RPMI8226 (cell line): ENCODE data around the gene RBMS2.
"Not testable (repeated sequence)": the region's sequence is repeated elsewhere in the genome, so short reads cannot be mapped to it uniquely, and the experiment has no call there.

Experiments used
- DNase-seq: peaks from one replicate; pipeline ENCODE4 v3.0.0-alpha.2; 2015

The RBMS2 gene, protein sequence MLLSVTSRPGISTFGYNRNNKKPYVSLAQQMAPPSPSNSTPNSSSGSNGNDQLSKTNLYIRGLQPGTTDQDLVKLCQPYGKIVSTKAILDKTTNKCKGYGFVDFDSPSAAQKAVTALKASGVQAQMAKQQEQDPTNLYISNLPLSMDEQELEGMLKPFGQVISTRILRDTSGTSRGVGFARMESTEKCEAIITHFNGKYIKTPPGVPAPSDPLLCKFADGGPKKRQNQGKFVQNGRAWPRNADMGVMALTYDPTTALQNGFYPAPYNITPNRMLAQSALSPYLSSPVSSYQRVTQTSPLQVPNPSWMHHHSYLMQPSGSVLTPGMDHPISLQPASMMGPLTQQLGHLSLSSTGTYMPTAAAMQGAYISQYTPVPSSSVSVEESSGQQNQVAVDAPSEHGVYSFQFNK

GRCh38 chr12:56521590-56522371 is at the start of gene RBMS2:
RBMS2 (plus strand) TSS chr12:56521820; CDS start chr12:56522024, 204 bp downstream.
- peak; percentile 42 for DNase-seq

DNA sequence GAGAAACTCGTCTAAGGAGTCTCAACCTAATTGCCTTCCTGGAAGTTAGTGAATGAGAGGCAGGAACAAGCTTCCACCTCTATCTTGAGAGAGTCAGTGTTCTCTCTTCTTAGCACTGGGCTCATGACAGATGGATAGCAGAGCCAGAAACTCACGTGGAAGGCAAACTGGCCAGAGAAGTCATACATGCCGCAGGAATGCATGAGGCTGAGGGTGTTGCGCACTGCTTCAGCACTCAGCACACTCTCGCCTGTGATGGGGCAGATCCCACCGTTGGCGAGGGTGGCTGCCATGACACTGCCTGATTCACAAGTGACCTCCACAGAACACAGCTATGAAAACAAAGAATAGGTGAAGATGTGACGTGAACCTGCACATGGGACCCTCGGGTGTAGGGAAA is 47.2 kb upstream of the RBMS2 start:
- DNase-seq = no peak

DNA sequence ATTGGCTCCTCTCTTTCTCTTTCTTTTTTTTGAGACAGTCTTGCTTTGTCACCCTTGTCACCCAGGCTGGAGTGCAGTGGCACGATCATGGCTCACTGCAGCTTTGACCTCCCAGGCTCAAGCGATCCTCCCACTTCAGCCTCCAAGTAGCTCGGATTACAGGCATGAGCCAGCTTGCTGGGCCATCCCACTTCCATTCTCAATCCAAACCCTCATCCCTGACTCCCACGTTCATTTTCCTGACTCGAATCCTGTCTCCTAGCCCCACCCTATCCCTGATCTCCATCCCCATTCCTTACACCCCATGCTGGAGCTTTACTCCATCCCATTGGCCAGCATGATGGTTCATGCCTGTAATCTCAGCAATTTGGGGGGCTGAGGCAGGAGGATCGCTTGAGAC is 45.5 kb upstream of the RBMS2 start:
- DNase-seq = no peak

GRCh38 chr12:56476972-56477432 is 44.6 kb upstream of the RBMS2 start:
- no peak for DNase-seq

DNA sequence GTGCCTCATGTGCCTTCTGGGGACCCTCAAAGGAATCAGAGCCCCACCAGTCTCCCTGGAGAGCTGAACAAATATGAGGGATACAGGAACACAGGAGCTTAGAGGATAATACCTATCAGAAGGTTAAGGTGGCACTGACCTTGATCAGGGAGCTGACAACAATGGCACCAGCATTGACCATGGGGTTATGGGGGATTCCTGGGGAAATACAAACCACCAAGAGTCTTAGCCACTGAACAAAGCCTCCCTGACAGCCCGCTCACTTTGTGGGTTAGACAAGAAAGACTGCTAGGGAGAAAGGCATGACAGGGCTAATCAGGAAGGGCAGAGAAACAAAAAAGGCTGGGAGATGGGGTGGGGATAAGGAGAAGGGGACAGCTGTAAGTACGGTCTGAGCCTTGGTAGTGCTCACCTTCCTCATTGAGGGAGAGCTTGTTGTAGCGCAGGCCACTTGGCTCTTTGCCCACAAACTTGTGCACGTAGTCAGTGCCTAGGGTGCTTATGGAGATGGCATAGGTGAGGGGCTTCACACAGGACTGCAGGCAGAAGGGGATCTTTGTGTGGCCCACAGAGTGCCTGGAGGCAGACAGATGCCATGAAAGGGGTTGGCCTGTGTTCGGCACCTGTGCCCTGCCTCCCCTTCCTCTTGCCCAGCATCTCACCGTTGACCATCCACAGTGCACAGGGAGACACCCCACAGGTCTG is 43.9 kb upstream of the RBMS2 start:
- DNase-seq = no peak

DNA sequence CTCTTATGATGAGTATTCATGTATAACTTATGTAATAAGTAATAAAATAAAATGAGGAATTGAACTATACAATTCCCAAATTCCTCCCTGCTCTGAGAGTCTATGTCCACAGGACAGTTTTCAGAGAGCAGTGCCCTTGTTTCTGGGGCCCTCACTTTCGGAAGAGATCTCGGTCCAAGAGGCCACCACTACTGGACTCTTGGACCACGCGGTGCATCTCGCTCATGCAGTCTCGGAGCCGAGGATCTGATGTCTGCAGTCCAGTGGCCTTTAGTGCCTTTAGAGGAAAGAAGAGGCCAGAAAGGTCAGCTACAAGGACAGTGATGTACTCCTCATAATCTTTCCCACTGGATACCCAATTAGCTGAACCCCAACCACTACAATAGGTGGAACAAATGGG is 42.0 kb upstream of the RBMS2 start:
- DNase-seq = no peak

DNA sequence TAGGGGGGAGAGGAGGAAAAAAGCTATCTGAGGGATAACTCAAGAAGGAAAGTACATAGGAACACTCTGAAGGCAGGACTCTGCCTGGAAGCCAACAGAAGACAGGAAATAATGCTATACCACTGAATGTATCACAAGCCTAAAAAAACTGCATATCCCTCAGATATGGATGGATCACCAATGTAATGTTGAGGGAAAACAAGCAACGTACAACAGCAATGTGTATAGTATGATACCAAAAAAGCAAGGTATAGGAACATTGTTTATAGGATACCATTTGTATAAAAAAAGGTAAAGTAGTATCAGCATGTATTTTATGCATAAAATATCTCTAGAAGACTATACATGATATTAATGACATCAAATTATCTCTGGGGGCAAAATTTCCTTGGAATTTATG is 37.1 kb upstream of the RBMS2 start:
- no peak for DNase-seq

DNA sequence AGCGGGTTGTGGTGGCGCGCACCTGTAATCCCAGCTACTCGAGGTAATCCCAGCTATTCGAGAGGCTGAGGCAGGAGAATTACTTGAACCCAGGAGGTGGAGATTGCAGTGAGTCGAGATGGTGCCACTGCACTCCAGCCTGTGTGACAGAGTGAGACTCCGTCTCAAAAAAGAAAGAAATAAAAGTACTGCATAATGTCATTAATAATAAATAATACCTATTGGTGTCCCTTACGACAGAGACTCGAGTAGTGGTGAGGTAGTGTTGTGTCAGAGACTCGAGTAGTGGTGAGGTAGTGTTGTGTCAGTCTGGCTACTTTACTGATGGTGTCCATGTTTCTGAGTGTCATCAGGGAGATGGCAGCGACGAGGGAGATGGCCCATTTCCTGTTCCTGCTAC is 34.9 kb upstream of the RBMS2 start:
- DNase-seq = no peak

GRCh38 chr12:56487448-56488040 is 34.1 kb upstream of the RBMS2 start:
- peak; percentile 72 for DNase-seq

DNA sequence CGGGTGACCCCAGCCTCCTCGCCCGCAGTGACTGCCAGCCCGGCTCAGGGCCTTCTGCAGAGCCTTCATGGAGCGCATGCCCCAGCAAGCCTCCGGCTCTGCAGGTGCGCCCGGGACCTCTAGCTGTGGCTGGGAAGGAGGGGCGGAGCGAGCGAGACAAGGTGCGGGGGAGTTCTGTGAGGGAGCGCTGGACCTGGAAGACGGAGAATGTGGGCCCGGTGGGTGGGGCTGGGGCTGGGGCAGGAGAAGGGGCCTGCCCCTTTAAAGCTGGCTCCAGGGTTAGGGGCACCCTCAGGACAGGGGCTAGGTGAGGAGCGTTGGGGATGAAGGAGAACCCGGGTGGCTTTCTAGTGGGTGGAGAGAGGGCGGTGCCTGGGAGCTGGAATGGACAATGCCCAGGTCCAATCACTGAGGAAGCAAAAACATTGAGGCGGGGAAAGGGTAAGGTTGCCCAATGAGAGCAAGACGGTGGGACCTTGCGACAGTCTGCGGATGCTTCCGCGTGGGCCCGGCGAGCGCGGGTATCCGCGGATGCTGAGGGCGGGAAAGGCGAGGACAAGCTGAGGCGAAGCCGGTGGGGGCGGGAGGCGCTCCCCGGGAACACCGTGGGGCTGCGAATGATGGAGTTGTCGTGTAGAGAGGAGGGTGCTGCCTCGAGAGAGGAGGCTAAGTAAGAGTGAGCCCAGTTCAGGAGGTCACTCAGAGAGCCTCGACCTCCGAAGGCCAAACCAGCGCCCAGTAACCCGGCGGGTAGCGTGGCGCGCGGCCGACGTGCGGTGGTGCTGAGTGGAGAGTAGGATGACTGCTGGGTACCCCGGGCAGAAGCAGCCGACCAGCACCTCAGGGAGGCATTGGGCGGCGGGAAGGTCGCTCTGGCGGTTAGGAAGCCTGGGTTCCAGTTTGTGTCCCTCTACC is 33.3 kb upstream of the RBMS2 start, which contains the start of gene GLS2:
Gene GLS2 (minus strand): TSS at position 121 of the 915 bp plus-strand sequence. CDS start 43 bp downstream, at position 78.
- peak; percentile 86 for DNase-seq

- DNase-seq = no peak
Measured at GRCh38 chr12:56490360-56490759, 31.3 kb upstream of the RBMS2 start.

DNA sequence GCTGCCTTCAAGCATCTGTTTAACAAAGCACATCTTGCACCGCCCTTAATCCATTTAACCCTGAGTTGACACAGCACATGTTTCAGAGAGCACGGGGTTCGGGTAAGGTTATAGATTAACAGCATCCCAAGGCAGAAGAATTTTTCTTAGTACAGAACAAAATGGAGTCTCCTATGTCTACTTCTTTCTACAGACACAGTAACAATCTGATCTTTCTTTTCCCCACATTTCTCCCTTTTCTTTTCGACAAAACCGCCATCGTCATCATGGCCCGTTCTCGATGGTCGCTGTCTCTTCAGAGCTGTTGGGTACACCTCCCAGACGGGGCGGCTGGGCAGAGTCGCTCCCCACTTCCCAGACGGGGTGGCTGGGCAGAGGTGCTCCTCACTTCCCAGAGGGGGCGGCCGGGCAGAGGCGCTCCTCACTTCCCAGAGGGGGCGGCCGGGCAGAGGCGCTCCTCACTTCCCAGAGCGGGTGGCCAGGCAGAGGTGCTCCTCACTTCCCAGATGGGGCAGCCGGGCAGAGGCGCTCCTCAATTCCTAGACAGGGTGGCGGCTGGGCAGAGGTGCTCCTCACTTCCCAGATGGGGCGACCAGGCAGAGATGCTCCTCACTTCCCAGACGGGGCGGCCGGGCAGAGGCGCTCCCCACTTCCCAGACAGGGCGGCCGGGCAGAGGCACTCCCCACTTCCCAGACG is 28.1 kb upstream of the RBMS2 start:
- not testable (repeated sequence) for DNase-seq

DNA sequence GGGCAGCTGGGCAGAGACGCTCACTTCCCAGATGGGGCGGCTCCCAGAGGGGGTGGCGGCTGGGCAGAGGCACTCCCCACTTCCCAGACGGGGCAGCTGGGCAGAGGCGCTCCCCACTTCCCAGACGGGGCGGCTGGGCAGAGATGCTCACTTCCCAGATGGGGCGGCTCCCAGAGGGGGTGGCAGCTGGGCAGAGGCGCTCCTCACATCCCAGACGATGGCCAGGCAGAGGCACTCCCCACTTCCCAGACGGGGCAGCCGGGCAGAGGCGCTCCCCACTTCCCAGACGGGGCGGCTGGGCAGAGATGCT is 27.6 kb upstream of the RBMS2 start:
- DNase-seq = not testable (repeated sequence)

DNA sequence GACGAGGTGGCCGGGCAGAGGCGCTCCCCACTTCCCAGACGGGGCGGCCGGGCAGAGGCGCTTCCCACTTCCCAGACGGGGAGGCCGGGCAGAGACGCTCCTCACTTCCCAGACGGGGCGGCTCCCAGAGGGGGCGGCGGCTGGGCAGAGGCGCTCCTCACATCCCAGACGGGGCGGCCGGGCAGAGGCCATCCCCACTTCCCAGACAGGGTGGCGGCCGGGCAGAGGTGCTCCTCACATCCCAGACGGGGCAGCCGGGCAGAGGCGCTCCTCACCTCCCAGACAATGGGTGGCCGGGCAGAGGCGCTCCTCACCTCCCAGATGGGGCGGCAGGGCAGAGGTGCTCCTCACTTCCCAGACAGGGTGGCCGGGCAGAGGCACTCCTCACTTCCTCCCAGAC is 27.1 kb upstream of the RBMS2 start:
- not testable (repeated sequence) for DNase-seq

- peak; percentile 38 for DNase-seq
Measured at GRCh38 chr12:56496704-56497103, 24.9 kb upstream of the RBMS2 start.

DNA sequence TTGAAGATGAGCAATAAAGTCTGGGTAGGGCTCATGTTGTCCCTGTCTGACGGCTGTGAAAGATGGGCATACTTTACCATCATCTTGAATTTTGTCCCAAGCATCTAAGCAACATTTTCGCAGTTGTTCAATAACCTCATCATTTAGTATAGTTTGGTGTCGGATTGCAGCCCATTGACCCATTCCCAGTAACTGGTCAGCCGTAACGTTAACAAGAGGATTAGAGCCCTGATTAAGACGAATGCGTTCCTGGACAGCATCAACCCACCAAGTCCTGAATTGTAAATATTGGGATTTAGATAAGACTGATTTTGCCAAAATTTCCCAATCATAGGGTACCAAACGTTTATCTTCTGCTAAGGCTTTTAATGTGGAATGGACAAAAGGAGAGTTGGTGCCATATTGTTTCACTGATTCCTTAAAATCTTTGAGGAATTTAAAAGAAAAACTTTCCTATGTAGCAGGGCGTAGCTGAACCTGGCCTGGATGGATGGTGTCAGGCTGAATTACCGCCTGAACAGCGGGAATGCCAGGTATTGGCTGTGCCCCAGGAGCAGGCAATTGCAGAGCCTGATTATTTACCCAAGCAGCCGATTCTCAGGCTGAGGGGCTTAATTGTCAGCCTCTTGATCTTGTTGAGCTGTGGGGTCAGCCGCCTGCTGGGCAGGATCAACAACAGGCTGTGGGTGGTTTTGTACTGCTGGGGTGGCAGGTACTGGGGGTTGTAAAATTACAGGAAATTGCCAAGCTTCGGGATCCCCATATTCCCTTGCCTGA is 23.3 kb upstream of the RBMS2 start:
- DNase-seq = not testable (repeated sequence)

DNA sequence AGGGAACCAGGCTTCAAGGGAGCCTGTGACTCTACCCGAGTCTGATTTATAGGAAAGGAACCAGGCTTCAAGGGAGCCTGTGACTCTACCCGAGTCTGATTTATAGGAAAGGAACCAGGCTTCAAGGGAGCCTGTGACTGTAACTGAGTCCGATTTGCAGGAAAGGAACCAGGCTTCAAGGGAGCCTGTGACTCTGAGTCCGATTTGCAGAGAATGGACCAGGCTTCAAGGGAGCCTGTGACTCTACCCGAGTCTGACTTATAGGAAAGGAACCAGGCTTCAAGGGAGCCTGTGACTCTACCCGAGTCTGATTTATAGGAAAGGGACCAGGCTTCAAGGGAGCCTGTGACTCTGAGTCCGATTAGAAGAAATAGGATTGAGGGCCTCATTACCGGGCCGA is 22.2 kb upstream of the RBMS2 start:
- not testable (repeated sequence) for DNase-seq

- not testable (repeated sequence) for DNase-seq
Measured at GRCh38 chr12:56499879-56500278, 21.7 kb upstream of the RBMS2 start.

GRCh38 chr12:56510786-56511185 is 10.8 kb upstream of the RBMS2 start:
- DNase-seq = no peak

DNA sequence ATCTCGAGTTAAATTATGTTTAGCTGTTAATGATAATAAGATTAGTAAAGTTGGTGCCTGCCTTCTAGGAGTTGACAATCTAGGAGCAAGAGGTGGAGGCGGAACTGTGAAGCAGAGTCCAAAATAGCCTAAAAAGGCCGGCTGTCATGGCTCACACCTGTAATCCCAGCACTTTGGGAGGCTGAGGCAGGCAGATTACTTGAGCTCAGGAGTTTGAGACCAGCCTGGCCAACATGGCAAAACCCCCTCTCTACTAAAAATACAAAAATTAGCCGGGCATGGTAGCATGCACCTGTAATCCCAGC is 7.7 kb upstream of the RBMS2 start:
- not testable (repeated sequence) for DNase-seq

GRCh38 chr12:56517854-56518253 is 3.8 kb upstream of the RBMS2 start:
- DNase-seq = no peak
